Gastrocnemius medialis (tissue), 4 donors: Measurements from ENCODE around the gene TMEM218. TPM values are rescaled to one million over a fixed set of nuclear protein-coding genes. Genes with fewer than 3 reads are reported as not detected.
A peak's percentile ranks its signal among the peaks of the same experiment; 100 is the strongest.

Experiments used
- ATAC-seq, 2 donors: fragments of 150-250 bp; one replicate each; pipeline ENCODE4 v1.9.1; 2016
- DNase-seq, 2 donors: peaks; one replicate each; pipeline ENCODE4 v3.0.0-alpha.2; 2019
- H3K27ac ChIP-seq, 4 donors: fragments of 200-600 bp; sonication (generic); 1 replicate in 1 of 4; 2 replicates in 3 of 4; pipeline ENCODE4 v1.5.1; 2016 to 2018; ENCODE audit warnings: mild to moderate bottlenecking in 2 of 4, moderate library complexity in 1 of 4
- H3K27me3 ChIP-seq, 3 donors: fragments of 200-600 bp; sonication (generic) in 2 of 3; 1 replicate in 1 of 3; 2 replicates in 2 of 3; pipeline versions ENCODE4 v1.5.1 to v1.6.0; 2016 to 2019; ENCODE audit warnings: mild to moderate bottlenecking in 1 of 3, moderate library complexity in 1 of 3
- H3K36me3 ChIP-seq, 2 donors: fragments of 200-600 bp; sonication (generic) in 1 of 2; one replicate each; pipeline ENCODE4 v1.5.1; 2017 to 2018
- H3K4me1 ChIP-seq, 2 donors: fragments of 200-600 bp; sonication (generic) in 1 of 2; one replicate each; pipeline ENCODE4 v1.5.1; 2016 to 2017; ENCODE audit warnings: mild to moderate bottlenecking in 2 of 2
- H3K4me3 ChIP-seq, 4 donors: fragments of 200-600 bp; sonication (generic) in 3 of 4; 1 replicate in 1 of 4; 2 replicates in 3 of 4; pipeline ENCODE4 v1.5.1; 2016 to 2019; ENCODE audit warnings: mild to moderate bottlenecking in 2 of 4
- H3K9me3 ChIP-seq, 3 donors: fragments of 200-600 bp; sonication (generic) in 2 of 3; 1 replicate in 1 of 3; 2 replicates in 2 of 3; pipeline ENCODE4 v1.5.1; 2016 to 2019
- CTCF ChIP-seq, 5 experiments: fragments of 450-650 bp in 3 of 5; fragments of 200-600 bp in 2 of 5; sonication (generic) in 2 of 5; IDR thresholded peaks in 4 of 5; conservative IDR thresholded peaks in 1 of 5; 1 replicate in 4 of 5; 2 replicates in 1 of 5; pipeline ENCODE4 v1.5.1; 2016 to 2019; ENCODE audit warnings: antibody characterized with exemption in 5 of 5, mild to moderate bottlenecking in 3 of 5, moderate library complexity in 3 of 5
- POLR2A ChIP-seq, 2 donors: fragments of 450-650 bp; IDR thresholded peaks; one replicate each; pipeline ENCODE4 v1.6.1; 2017; ENCODE audit warnings: antibody characterized with exemption in 2 of 2, mild to moderate bottlenecking in 2 of 2, moderate library complexity in 2 of 2
- in situ Hi-C, 4 donors: fragments of 200-750 bp; cut with MboI; loops; one replicate each; pipeline versions ENCODE4 v1.15.0 to v1.8.0; 2017; ENCODE audit warnings: low sequenced_read_pairs in 4 of 4
- intact Hi-C: fragments of 100-400 bp; cut with DNase I; formaldehyde crosslinking; loops from one replicate; pipeline ENCODE4 v1.15.1; 2023; ENCODE audit warnings: low total_unique reads
- total RNA-seq, 4 donors: library from RNA; depleted of rRNA; stranded (reverse); fragments of >200 nt; gene quantifications; one replicate each; pipeline versions ENCODE4 v1.1.0 to v1.2.3, GENCODE V29; 2016

Gene TMEM218
- total RNA-seq, 4 donors from 2014 or later = 6.3 to 11.2 (median 9.4) TPM

- intact Hi-C loops (no loop called here), in situ Hi-C loops (loop anchor here in 3 of 4 donors (10.0 to 25.0 kb wide), 2 partner anchors 183 to 186 kb away; partner anchors contain the start of gene CCDC15 (in 1 of the 3))
- TF ChIP-seq CTCF (IDR thresholded peaks at IDR 0.05 in 4 of 5, conservative IDR thresholded peaks at IDR 0.05 in 1 of 5) (no peak), POLR2A (IDR thresholded peaks at IDR 0.05) (no peak)
- H3K9me3 ChIP-seq = no peaks in the 10 kb centered on the region
- no peaks in the 10 kb centered on the region for H3K27me3 ChIP-seq
- peaks cover 14 to 17% of the 10 kb centered on the region in 2 donors for H3K4me1 ChIP-seq
- H3K27ac ChIP-seq = peak overlapping the region in 2 of 4 donors; percentile 13 to 29
- H3K36me3 ChIP-seq = no peaks in the 10 kb centered on the region
- no peak overlapping the region for H3K4me3 ChIP-seq
- DNase-seq (no peak), ATAC-seq (peak; percentile 80 to 81)
Measured at GRCh38 chr11:125148011-125148410, 36.6 kb upstream of the TMEM218 start.

GRCh38 chr11:125147280-125147679 is 35.9 kb upstream of the TMEM218 start:
- ATAC-seq (peak; percentile 45 to 81), DNase-seq (no peak)
- intact Hi-C loops = no loop called here

GRCh38 chr11:125146232-125146631 is 34.8 kb upstream of the TMEM218 start:
- intact Hi-C loops (no loop called here), in situ Hi-C loops (loop anchor here in 3 of 4 donors (10.0 to 25.0 kb wide), 2 partner anchors 181 to 184 kb away; partner anchors contain the start of gene CCDC15 (in 1 of the 3))
- Histone ChIP-seq H3K4me1 (peaks cover 17 to 18% of the 10 kb centered on the region in 2 donors), H3K27ac (no peak overlapping the region), H3K9me3 (no peaks in the 10 kb centered on the region), H3K36me3 (no peaks in the 10 kb centered on the region), H3K27me3 (peaks cover 0 to 6% (median 3%) of the 10 kb centered on the region in 3 donors), H3K4me3 (no peak overlapping the region)
- DNase-seq (no peak), ATAC-seq (no peak)
- no peak for TF ChIP-seq POLR2A (IDR thresholded peaks at IDR 0.05)

More at GRCh38 chr11:125147280-125147679, 35.9 kb upstream of the TMEM218 start:
- no peak for TF ChIP-seq CTCF (IDR thresholded peaks at IDR 0.05 in 4 of 5, conservative IDR thresholded peaks at IDR 0.05 in 1 of 5)
- TF ChIP-seq POLR2A (IDR thresholded peaks at IDR 0.05) = no peak
- Histone ChIP-seq H3K4me1 (peaks cover 14 to 17% of the 10 kb centered on the region in 2 donors), H3K9me3 (no peaks in the 10 kb centered on the region), H3K4me3 (no peak overlapping the region), H3K27me3 (no peaks in the 10 kb centered on the region), H3K27ac (no peak overlapping the region), H3K36me3 (no peaks in the 10 kb centered on the region)
- in situ Hi-C loops = loop anchor here in 3 of 4 donors (10.0 to 25.0 kb wide), 2 partner anchors 182 to 185 kb away; partner anchors contain the start of gene CCDC15 (in 1 of the 3)

GRCh38 chr11:125141686-125142535 is 30.5 kb upstream of the TMEM218 start:
- Histone ChIP-seq H3K27ac (no peak overlapping the region), H3K4me3 (no peak overlapping the region), H3K9me3 (no peaks in the 10 kb centered on the region), H3K36me3 (no peaks in the 10 kb centered on the region), H3K27me3 (peaks cover 0 to 8% (median 6%) of the 10 kb centered on the region in 3 donors), H3K4me1 (peaks cover 0 to 4% of the 10 kb centered on the region in 2 donors)
- intact Hi-C loops (loop anchor here (2.0 kb wide), 1 partner anchor 179 kb away; no protein-coding TSS in a partner anchor), in situ Hi-C loops (loop anchor here in 3 of 4 donors (10.0 to 25.0 kb wide), 2 partner anchors 177 to 180 kb away; partner anchors contain the start of gene CCDC15 (in 1 of the 3))
- ATAC-seq = peak; percentile 9 to 83
- peak; percentile 84 to 95 (median 88) for TF ChIP-seq CTCF (IDR thresholded peaks at IDR 0.05 in 4 of 5, conservative IDR thresholded peaks at IDR 0.05 in 1 of 5)
- TF ChIP-seq POLR2A (IDR thresholded peaks at IDR 0.05) = no peak
- DNase-seq = no peak

- ATAC-seq (no peak), DNase-seq (no peak)
- in situ Hi-C loops (loop anchor here in 3 of 4 donors (10.0 to 25.0 kb wide), 2 partner anchors 176 to 179 kb away; partner anchors contain the start of gene CCDC15 (in 1 of the 3)), intact Hi-C loops (loop anchor here (2.0 kb wide), 1 partner anchor 178 kb away; no protein-coding TSS in a partner anchor)
- Histone ChIP-seq H3K9me3 (no peaks in the 10 kb centered on the region), H3K27ac (no peak overlapping the region), H3K4me3 (no peak overlapping the region), H3K4me1 (peaks cover 0 to 4% of the 10 kb centered on the region in 2 donors), H3K36me3 (no peaks in the 10 kb centered on the region), H3K27me3 (peaks cover 0 to 8% (median 6%) of the 10 kb centered on the region in 3 donors)
- no peak for TF ChIP-seq CTCF (IDR thresholded peaks at IDR 0.05 in 4 of 5, conservative IDR thresholded peaks at IDR 0.05 in 1 of 5)
- no peak for TF ChIP-seq POLR2A (IDR thresholded peaks at IDR 0.05)
Measured at GRCh38 chr11:125141178-125141577, 29.8 kb upstream of the TMEM218 start.
